ENCODE data around the gene MYOM1.

MYOM1 gene

GRCh38 chr18:3110034-3110752 is 109.6 kb downstream of the MYOM1 start:
- DNase-seq (ENCODE audit: insufficient read length, low spot score) = no peak
- FAIRE-seq = no peak
- TF ChIP-seq POLR2A (IDR thresholded peaks at IDR 0.05; ENCODE audit: low read depth, low read length) = no peak

GRCh38 chr18:3107740-3108151 is 112.0 kb downstream of the MYOM1 start:
- TF ChIP-seq POLR2A (IDR thresholded peaks at IDR 0.05; ENCODE audit: low read depth, low read length) = no peak
- FAIRE-seq = no peak

GRCh38 chr18:3104190-3105054 is 115.3 kb downstream of the MYOM1 start:
- FAIRE-seq (no peak), DNase-seq (ENCODE audit: insufficient read length, low spot score) (no peak)
- TF ChIP-seq POLR2A (IDR thresholded peaks at IDR 0.05; ENCODE audit: low read depth, low read length) = no peak

More at GRCh38 chr18:3107740-3108151, 112.0 kb downstream of the MYOM1 start:
- no peak for DNase-seq (ENCODE audit: insufficient read length, low spot score)

GRCh38 chr18:3103576-3103975 is 116.2 kb downstream of the MYOM1 start:
- no peak for DNase-seq (ENCODE audit: insufficient read length, low spot score)
- no peak for FAIRE-seq
- no peak for TF ChIP-seq POLR2A (IDR thresholded peaks at IDR 0.05; ENCODE audit: low read depth, low read length)

GRCh38 chr18:3102983-3103382 is 116.8 kb downstream of the MYOM1 start:
- DNase-seq (ENCODE audit: insufficient read length, low spot score) (no peak), FAIRE-seq (no peak)
- no peak for TF ChIP-seq POLR2A (IDR thresholded peaks at IDR 0.05; ENCODE audit: low read depth, low read length)

GRCh38 chr18:3100498-3101132 is 119.2 kb downstream of the MYOM1 start:
- FAIRE-seq (no peak), DNase-seq (ENCODE audit: insufficient read length, low spot score) (no peak)
- TF ChIP-seq POLR2A (IDR thresholded peaks at IDR 0.05; ENCODE audit: low read depth, low read length) = no peak

- FAIRE-seq (no peak), DNase-seq (ENCODE audit: insufficient read length, low spot score) (no peak)
- TF ChIP-seq POLR2A (IDR thresholded peaks at IDR 0.05; ENCODE audit: low read depth, low read length) = no peak
Measured at GRCh38 chr18:3099327-3099726, 120.4 kb downstream of the MYOM1 start.

GRCh38 chr18:3097082-3097481 is 122.7 kb downstream of the MYOM1 start:
- no peak for FAIRE-seq
- TF ChIP-seq POLR2A (IDR thresholded peaks at IDR 0.05; ENCODE audit: low read depth, low read length) = no peak
- no peak for DNase-seq (ENCODE audit: insufficient read length, low spot score)

- no peak for DNase-seq (ENCODE audit: insufficient read length, low spot score)
- TF ChIP-seq POLR2A (IDR thresholded peaks at IDR 0.05; ENCODE audit: low read depth, low read length) = no peak
- FAIRE-seq = no peak
Measured at GRCh38 chr18:3095921-3096320, 123.8 kb downstream of the MYOM1 start.

GRCh38 chr18:3094338-3094684 is 125.5 kb downstream of the MYOM1 start:
- TF ChIP-seq POLR2A (IDR thresholded peaks at IDR 0.05; ENCODE audit: low read depth, low read length) = no peak
- no peak for FAIRE-seq
- DNase-seq (ENCODE audit: insufficient read length, low spot score) = no peak

- FAIRE-seq = no peak
- no peak for TF ChIP-seq POLR2A (IDR thresholded peaks at IDR 0.05; ENCODE audit: low read depth, low read length)
- DNase-seq (ENCODE audit: insufficient read length, low spot score) = no peak
Measured at GRCh38 chr18:3093624-3094337, 126.0 kb downstream of the MYOM1 start.

GRCh38 chr18:3092727-3093126 is 127.0 kb downstream of the MYOM1 start:
- FAIRE-seq (no peak), DNase-seq (ENCODE audit: insufficient read length, low spot score) (no peak)
- TF ChIP-seq POLR2A (IDR thresholded peaks at IDR 0.05; ENCODE audit: low read depth, low read length) = no peak

GRCh38 chr18:3089579-3089978 is 130.2 kb downstream of the MYOM1 start:
- no peak for DNase-seq (ENCODE audit: insufficient read length, low spot score)
- TF ChIP-seq POLR2A (IDR thresholded peaks at IDR 0.05; ENCODE audit: low read depth, low read length) = no peak
- FAIRE-seq = no peak

- FAIRE-seq (no peak), DNase-seq (ENCODE audit: insufficient read length, low spot score) (no peak)
- TF ChIP-seq POLR2A (IDR thresholded peaks at IDR 0.05; ENCODE audit: low read depth, low read length) = no peak
Measured at GRCh38 chr18:3088449-3088848, 131.3 kb downstream of the MYOM1 start.

All from H54 (cell line).